Measurements from ENCODE around the gene BAG5.

- TF ChIP-seq EZH2 (IDR thresholded peaks at IDR 0.05; ENCODE audit: borderline replicate concordance, insufficient read depth, low read depth, low read length, poor library complexity, severe bottlenecking) (no peak), CTCF (IDR thresholded peaks at IDR 0.05) (no peak)
Observed at GRCh38 chr14:103600503-103600902, 38.0 kb upstream of the BAG5 start.

Data from B cell (primary cell).